Measurements from ENCODE around the gene TPT1. TPM values are rescaled to one million over a fixed set of nuclear protein-coding genes. Genes with fewer than 3 reads are reported as not detected.

Gene TPT1
- total RNA-seq, 2 experiments from 2014 or later: 5,393 to 5,681 TPM

DNA sequence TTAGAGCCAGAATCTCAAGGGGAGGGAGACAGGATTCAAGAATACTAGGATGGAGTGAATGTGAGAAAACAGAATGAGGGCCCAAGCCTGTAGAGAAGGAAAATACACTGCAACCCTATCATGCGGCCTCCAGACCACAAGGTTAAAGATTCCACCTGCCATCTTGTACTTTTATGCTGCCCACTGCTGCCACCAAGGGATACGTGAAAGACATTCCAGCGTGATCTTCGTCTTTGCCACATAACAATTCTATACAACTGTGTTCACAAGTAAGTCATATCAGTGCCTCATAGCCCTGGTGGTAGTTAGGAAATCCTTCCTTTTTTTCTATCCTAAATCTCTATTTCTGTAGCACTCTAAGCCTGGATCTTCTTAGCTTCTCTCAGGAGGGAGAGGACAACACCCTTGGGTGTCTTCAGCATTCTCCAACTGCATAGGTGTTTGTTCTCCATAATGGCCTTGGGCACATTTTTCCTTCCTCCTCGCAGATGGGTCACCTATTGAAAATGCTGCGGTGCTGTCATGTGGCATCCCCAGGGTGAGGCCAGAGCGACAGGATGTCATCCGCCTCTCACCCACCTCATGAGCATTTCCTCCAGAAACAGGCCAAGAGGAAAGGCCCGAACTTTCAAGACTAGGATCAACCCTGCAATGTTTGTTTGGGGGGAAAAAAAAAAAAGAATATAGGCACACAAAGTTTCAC is 13.6 kb downstream of the TPT1 start:
- Mint-ChIP-seq H3K27ac (peak overlapping the region; percentile 61), H3K27me3 (no peaks in the 10 kb centered on the region), H3K4me3 (peak overlapping the region; percentile 53), H3K36me3 (peaks cover 4% of the 10 kb centered on the region), H3K4me1 (peaks cover 31% of the 10 kb centered on the region), H3K9me3 (no peaks in the 10 kb centered on the region)
- POLR2A ChIA-PET: no interaction called here
- ATAC-seq (ENCODE audit: low read depth) (peak; percentile 37), DNase-seq (no peak)

DNA sequence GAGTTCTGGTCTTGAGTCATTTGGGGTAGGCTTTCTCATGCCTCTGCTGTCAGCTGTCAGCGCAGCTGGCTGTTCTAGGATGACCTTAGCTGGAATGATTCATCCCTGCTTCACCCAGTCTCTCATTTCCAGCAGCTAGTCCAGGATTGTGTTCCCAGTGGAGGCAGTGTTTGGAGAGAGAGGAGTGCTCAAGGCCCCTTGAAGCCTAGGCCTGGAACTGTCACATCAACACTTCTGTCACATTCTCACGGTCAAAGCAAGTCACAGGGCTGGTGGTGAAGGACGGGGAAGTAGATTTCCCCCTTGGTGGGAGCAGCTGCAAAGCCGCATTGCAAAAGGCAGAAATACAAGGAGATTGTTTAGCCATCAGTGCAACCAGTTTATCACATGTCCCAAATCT is 15.2 kb downstream of the TPT1 start:
- Mint-ChIP-seq H3K27ac (no peak overlapping the region), H3K27me3 (no peaks in the 10 kb centered on the region), H3K36me3 (no peaks in the 10 kb centered on the region), H3K9me3 (no peaks in the 10 kb centered on the region), H3K4me3 (no peak overlapping the region), H3K4me1 (peaks cover 21% of the 10 kb centered on the region)
- ATAC-seq (ENCODE audit: low read depth) (no peak), DNase-seq (no peak)
- POLR2A ChIA-PET: interaction anchor here (0.7 kb wide), 1 partner anchor 416 kb away, joined by 3 read pairs; no protein-coding TSS in a partner anchor

DNA sequence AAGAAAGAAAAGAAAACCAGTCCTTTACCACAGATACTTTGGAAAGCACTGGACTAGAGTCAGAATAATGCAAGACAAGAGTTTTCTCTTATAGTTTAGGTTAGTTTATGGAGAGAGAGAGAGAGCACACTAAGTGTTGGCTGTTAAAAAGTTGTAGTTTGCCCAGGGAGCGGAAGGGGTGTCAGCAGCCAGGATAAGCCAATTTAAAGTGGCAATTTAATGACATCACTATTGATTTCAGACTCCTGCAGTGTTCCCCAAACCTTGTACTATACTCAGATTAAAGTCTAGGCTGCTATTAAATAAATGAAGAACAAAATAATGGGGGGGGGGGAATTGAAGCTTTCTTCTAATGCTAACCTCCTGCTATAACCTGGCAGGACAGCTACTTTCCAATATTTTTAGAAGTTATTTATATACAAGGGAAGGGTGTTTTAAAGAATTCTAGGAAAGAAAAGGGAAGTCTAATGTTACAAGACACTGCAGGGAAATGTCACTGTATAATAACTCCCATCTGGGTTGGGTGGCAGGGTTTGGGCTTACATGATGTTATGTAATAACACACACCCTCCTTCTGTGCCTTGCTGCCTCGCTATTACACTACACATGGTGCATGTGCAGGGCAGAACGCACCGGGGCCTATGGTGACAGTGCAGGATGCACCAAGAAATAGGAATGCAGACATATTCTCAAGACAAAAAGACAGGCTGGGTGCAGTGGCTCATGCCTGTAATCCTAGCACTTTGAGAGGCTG is 19.9 kb downstream of the TPT1 start:
- Mint-ChIP-seq H3K4me1 (peaks cover 6% of the 10 kb centered on the region), H3K36me3 (no peaks in the 10 kb centered on the region), H3K4me3 (no peak overlapping the region), H3K9me3 (no peaks in the 10 kb centered on the region), H3K27me3 (no peaks in the 10 kb centered on the region), H3K27ac (no peak overlapping the region)
- POLR2A ChIA-PET: interaction anchor here (0.7 to 1.2 kb wide), 2 partner anchors 19 to 921 kb away, joined by 3 to 4 read pairs; no protein-coding TSS in a partner anchor
- no peak for ATAC-seq (ENCODE audit: low read depth)
- DNase-seq: no peak

DNA sequence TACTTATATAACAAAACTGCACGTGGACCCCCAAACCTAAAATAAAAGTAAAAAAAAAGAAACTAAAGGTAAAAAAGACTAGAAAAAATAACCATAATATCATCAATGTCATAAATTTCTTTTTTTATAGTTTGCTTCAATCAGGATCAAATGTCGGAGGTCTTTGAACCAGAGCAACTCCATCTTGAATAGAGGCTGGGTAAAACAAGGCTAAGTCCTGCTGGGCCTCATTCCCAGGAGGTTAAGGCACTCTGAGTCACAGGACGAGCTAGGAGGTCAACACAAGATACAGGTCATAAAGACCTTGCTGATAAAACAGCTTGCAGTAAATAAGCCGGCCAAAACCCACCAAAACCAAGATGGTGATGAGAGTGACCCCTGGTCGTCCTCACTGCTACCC is 24.0 kb downstream of the TPT1 start:
- ATAC-seq (ENCODE audit: low read depth) (no peak), DNase-seq (no peak)
- H3K4me3 Mint-ChIP-seq: no peak overlapping the region
- H3K27ac Mint-ChIP-seq: no peak overlapping the region
- POLR2A ChIA-PET: no interaction called here
- peaks cover 6% of the 10 kb centered on the region for H3K4me1 Mint-ChIP-seq
- H3K9me3 Mint-ChIP-seq: no peaks in the 10 kb centered on the region
- H3K27me3 Mint-ChIP-seq: peaks cover 2% of the 10 kb centered on the region
- no peaks in the 10 kb centered on the region for H3K36me3 Mint-ChIP-seq

DNA sequence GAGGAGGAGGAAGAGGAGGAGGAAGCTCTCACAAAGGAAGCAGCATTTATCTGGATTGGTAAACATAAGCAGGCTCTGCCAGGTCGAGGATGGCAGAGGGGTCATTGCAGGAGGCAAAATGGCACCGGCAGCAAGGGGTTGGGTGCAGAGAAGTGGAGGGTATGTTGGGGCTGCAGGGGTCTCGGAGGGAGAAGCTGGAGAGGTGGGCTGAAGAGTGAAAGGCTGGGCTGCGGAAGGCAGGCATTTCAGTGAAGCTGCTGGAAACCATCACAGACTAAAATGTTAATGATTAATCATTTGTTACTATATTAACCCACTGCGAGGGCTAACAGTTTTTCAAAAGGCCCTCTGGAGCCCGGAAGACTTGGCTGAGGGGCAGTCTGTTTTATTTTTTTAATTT is 24.6 kb downstream of the TPT1 start:
- no peak overlapping the region for H3K4me3 Mint-ChIP-seq
- no peaks in the 10 kb centered on the region for H3K36me3 Mint-ChIP-seq
- peaks cover 2% of the 10 kb centered on the region for H3K27me3 Mint-ChIP-seq
- ATAC-seq (ENCODE audit: low read depth): no peak
- no peaks in the 10 kb centered on the region for H3K9me3 Mint-ChIP-seq
- no peak overlapping the region for H3K27ac Mint-ChIP-seq
- DNase-seq: no peak
- H3K4me1 Mint-ChIP-seq: peaks cover 9% of the 10 kb centered on the region
- POLR2A ChIA-PET: no interaction called here

DNA sequence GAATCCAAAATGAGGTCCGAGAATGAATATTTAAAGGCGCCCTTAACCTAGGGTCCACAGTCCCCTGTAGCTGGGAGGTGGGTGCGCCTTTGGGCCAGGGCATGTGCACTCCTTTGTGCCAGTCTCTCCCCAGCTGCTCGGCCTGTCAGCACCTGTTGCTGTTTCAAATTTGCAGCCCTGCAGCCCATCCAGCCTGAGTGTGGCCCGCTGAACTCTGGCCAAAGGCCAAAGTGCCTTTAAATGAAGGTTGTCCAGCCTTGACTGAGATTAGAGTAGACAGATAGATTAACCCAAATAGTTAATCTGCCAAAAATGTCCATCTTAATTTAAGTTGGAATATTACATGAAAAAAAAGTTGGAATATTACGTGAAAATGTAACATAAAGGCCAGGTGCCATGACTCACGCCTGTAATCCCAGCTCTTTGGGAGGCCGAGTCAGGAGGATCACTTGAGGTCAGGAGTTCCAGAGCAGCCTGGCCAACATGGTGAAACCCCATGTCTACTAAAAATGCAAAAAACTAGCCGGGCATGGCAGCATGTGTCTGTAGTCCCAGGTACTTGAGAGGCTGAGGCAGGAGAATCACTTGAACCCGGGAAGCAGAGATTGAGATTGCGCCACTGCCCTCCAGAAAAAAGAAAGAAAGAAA is 25.3 kb downstream of the TPT1 start:
- H3K9me3 Mint-ChIP-seq: no peaks in the 10 kb centered on the region
- no peaks in the 10 kb centered on the region for H3K36me3 Mint-ChIP-seq
- H3K27me3 Mint-ChIP-seq: peaks cover 9% of the 10 kb centered on the region
- no peak overlapping the region for H3K27ac Mint-ChIP-seq
- ATAC-seq (ENCODE audit: low read depth) (no peak), DNase-seq (no peak)
- H3K4me3 Mint-ChIP-seq: no peak overlapping the region
- peaks cover 14% of the 10 kb centered on the region for H3K4me1 Mint-ChIP-seq
- POLR2A ChIA-PET: no interaction called here

DNA sequence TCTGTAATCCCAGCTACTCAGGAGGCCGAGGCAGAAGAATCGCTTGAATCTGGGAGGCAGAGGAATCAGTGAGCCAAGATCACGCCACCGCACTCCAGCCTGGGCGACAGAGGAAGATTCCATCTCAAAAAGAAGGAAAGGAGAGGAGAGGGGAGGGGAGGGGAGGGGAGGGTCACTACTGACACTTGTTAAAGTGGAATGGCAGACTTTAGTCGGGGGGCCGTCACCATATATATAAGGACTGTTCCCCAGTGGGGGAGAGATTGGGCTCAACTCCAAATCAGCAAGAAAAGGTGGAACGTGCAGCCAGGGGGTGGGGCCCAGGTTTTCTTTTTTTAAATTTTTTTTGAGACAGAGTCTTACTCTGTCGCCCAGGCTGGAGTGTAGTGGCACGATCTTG is 26.2 kb downstream of the TPT1 start:
- DNase-seq (no peak), ATAC-seq (ENCODE audit: low read depth) (no peak)
- no peak overlapping the region for H3K27ac Mint-ChIP-seq
- peaks cover 9% of the 10 kb centered on the region for H3K27me3 Mint-ChIP-seq
- peaks cover 14% of the 10 kb centered on the region for H3K4me1 Mint-ChIP-seq
- POLR2A ChIA-PET: no interaction called here
- no peak overlapping the region for H3K4me3 Mint-ChIP-seq
- H3K9me3 Mint-ChIP-seq: no peaks in the 10 kb centered on the region
- H3K36me3 Mint-ChIP-seq: no peaks in the 10 kb centered on the region

DNA sequence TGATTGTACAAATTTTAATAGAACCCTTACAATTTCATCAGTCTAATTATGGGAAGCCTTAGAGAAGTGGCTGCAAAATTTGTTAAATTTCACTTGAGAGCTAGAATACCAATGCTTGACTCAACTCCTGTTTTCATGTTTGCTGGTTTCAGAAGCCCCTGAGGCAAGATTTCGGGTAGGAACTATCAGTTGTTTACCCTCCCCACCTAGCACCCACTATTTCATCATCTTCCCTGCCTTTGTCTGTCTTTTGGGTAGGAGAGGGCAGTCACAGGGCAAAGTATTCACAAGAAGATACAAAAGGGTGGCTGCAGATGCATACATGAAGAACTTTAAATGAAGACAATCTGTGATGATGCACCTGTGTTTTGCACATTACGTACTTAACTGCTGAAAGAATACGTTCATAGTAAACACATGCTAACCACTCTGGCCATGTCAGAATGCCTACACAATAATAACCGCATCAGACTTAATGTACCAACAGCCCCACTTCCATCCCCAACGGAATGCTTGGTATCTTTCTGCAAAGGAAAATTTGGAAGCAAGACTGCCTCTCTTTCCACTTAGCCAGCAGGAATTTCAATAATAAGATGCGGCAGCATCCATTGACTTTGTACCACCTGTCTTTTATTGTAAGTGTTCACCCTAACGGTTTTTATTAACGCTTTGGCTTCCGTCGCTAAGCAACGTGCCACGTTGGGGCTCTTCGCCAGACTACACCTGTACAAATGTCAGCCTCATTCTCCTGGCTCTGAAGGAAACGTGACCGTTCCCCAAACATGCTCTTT is 30.4 kb downstream of the TPT1 start:
- H3K27ac Mint-ChIP-seq: peak overlapping the region; percentile 82
- H3K27me3 Mint-ChIP-seq: peaks cover 17% of the 10 kb centered on the region
- no peak for ATAC-seq (ENCODE audit: low read depth)

DNA sequence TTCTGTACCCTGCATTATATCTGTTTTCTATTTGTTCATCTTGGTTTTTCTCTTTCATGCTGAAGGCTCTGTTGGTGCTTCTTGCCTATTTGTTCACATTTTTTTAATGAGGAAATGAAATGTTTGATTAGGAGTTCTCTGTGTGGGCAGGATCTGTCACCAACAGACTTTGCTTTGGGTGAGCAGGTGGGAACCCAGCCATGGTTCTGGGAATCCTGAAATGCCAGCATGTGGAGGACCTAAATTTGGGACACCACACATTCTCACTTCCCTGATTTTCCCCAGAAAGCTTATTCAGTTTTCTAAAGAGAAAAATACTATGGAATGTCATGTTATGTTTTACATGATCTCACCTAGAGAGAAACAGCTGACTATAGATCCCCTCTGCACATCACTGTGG is 34.0 kb downstream of the TPT1 start:
- H3K9me3 Mint-ChIP-seq: no peaks in the 10 kb centered on the region
- H3K27ac Mint-ChIP-seq: no peak overlapping the region
- H3K4me3 Mint-ChIP-seq: no peak overlapping the region
- peaks cover 24% of the 10 kb centered on the region for H3K27me3 Mint-ChIP-seq
- no peak for ATAC-seq (ENCODE audit: low read depth)
- no peak for DNase-seq
- H3K36me3 Mint-ChIP-seq: no peaks in the 10 kb centered on the region
- POLR2A ChIA-PET: no interaction called here
- H3K4me1 Mint-ChIP-seq: peaks cover 14% of the 10 kb centered on the region

More for the DNA sequence above, 30.4 kb downstream of the TPT1 start:
- no peak for DNase-seq
- Mint-ChIP-seq H3K36me3 (no peaks in the 10 kb centered on the region), H3K4me3 (peak overlapping the region; percentile 85), H3K9me3 (no peaks in the 10 kb centered on the region), H3K4me1 (peaks cover 15% of the 10 kb centered on the region)
- POLR2A ChIA-PET: interaction anchor here (0.9 kb wide), 1 partner anchor 52 kb away, joined by 5 read pairs; no protein-coding TSS in a partner anchor

DNA sequence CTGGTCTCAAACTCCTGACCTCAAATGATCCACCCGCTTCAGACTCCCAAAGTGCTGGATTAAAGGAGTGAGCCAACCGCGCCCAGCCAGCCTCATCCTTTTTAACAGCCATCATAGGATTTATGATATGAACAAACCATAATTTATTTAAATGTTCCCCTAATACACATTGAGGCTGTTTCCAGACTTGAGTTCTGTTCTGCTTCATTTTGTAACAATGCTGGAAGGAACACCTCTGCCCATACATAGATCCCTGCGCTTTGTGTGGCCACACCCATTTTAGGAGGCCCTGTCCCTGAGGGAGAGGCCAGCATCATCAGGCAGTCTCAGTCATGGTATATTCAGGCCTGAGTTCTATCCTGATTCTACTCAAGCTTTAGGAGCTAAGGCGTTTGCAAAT is 35.9 kb downstream of the TPT1 start:
- Mint-ChIP-seq H3K4me1 (peaks cover 4% of the 10 kb centered on the region), H3K9me3 (no peaks in the 10 kb centered on the region), H3K27ac (no peak overlapping the region), H3K36me3 (no peaks in the 10 kb centered on the region), H3K27me3 (peaks cover 20% of the 10 kb centered on the region), H3K4me3 (no peak overlapping the region)
- POLR2A ChIA-PET: no interaction called here
- no peak for DNase-seq
- ATAC-seq (ENCODE audit: low read depth): no peak

DNA sequence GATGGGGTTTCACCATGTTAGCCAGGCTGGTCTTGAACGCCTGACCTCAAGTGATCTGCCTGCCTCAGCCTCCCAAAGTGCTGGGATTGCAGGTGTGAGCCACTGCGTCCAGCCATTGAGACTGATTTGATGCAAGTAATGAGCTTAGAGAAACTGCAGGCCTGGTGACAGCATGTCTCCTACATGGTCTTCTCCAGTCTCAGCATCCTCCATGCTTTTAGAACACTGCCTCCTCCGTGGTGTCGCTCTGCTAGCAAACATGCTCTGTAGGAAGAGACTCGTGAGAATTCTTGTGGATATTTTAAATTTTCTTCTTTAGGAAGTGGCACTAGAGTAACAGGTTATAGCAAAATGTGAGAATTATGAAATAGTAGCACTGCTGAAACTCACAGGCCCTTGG is 37.1 kb downstream of the TPT1 start:
- DNase-seq (no peak), ATAC-seq (ENCODE audit: low read depth) (no peak)
- Mint-ChIP-seq H3K9me3 (no peaks in the 10 kb centered on the region), H3K27ac (no peak overlapping the region), H3K4me1 (no peaks in the 10 kb centered on the region), H3K4me3 (no peak overlapping the region), H3K36me3 (no peaks in the 10 kb centered on the region), H3K27me3 (peaks cover 20% of the 10 kb centered on the region)
- POLR2A ChIA-PET: no interaction called here

DNA sequence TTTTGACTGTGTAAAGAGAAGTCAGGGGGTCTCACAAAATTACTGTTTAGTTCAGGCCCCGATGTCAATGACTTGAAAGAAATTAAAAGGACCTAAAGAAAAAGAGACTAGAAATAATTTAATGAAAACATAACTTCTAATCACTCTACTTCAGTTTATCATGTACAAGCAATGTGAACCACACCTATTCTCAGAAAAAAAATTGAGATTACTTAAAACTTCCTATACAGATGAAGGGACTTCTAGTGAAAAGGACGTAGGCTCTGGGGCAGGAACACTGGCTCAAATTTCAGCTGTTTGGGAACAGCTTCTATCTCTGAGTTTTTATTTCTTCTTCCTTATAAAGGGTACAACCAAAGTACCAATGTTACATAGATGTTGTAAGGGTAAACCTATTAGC is 38.0 kb downstream of the TPT1 start:
- no peak overlapping the region for H3K27ac Mint-ChIP-seq
- peaks cover 17% of the 10 kb centered on the region for H3K27me3 Mint-ChIP-seq
- H3K4me1 Mint-ChIP-seq: peaks cover 4% of the 10 kb centered on the region
- no peaks in the 10 kb centered on the region for H3K36me3 Mint-ChIP-seq
- H3K9me3 Mint-ChIP-seq: no peaks in the 10 kb centered on the region
- POLR2A ChIA-PET: no interaction called here
- DNase-seq: no peak
- no peak overlapping the region for H3K4me3 Mint-ChIP-seq
- no peak for ATAC-seq (ENCODE audit: low read depth)

DNA sequence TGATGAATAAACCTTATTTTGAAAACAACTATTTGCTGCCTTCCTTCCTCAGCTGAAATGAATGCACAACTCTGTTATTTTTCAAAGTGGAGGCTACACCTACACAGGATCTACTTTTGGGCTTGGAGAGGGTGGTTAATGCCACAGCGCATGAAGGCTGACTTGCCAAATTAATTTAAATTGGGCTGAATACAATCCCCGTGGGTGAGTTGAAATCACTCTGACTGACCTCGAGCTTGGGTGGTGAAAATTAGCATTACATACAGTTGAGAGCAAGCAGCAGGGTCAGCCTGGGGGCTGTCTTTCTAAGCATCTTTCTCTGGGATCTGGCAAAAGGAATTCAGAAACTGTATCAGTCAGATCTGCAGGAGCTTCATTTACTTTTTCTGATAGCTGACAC is 38.5 kb downstream of the TPT1 start:
- H3K4me1 Mint-ChIP-seq: peaks cover 9% of the 10 kb centered on the region
- H3K27me3 Mint-ChIP-seq: peaks cover 14% of the 10 kb centered on the region
- ATAC-seq (ENCODE audit: low read depth) (no peak), DNase-seq (no peak)
- H3K9me3 Mint-ChIP-seq: no peaks in the 10 kb centered on the region
- H3K27ac Mint-ChIP-seq: no peak overlapping the region
- no peak overlapping the region for H3K4me3 Mint-ChIP-seq
- no peaks in the 10 kb centered on the region for H3K36me3 Mint-ChIP-seq
- POLR2A ChIA-PET: interaction anchor here (0.7 kb wide), 1 partner anchor 838 kb away, joined by 3 read pairs; no protein-coding TSS in a partner anchor
